HG02798 (cell line): ENCODE results near the gene IGSF22.
"Not testable (repeated sequence)": the region's sequence is repeated elsewhere in the genome, so short reads cannot be mapped to it uniquely, and the experiment has no call there.

ENCODE experiments used
- ATAC-seq: cut with Tn5 transposase; IDR thresholded peaks from one replicate; pipeline ENCODE4 v1.9.1; 2021; ENCODE audit warnings: mild to moderate bottlenecking; ENCODE audit not compliant: unreplicated experiment, poor library complexity

The IGSF22 gene

GRCh38 chr11:18696638-18697225, 29.3 kb downstream of the IGSF22 start:
- no peak for ATAC-seq

DNA sequence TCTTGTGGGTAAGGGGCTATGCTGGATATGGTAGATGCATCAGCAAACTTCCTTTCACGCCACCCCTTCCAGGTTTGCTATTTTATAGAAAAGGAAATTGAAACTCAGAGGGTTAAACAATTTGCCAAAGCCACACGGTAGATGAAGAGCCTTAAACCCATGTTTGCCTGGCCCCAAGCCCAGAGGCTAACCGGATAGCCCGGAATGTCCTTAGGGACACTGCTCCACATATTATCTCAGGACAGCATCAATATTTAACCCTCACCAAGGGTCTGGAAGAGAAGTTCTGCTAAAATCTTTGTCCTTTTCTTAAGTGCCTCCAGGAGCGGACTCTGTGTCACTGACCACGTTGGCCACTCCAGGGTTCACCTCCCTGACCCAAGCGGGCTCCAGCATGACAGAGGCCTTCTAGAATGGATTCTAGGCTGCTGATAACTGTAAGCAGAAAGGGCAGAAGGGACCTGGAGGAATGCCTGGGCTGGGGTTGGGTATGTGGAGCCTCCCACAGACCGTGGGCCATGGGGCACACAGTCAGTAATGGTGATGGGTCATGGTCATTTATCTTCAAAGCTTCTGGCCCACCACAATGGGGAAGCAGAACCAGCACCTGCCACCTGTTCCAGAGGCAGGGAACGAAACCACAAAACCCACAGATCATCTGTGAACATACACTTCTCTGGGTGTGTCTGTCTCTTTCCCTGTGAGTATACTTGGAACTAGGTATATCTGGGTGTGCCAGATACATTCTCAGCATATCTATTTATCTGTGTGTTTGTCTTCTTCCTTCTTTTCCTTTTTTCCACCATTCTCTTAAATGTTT, 32.8 kb downstream of the IGSF22 start:
- no peak for ATAC-seq

DNA sequence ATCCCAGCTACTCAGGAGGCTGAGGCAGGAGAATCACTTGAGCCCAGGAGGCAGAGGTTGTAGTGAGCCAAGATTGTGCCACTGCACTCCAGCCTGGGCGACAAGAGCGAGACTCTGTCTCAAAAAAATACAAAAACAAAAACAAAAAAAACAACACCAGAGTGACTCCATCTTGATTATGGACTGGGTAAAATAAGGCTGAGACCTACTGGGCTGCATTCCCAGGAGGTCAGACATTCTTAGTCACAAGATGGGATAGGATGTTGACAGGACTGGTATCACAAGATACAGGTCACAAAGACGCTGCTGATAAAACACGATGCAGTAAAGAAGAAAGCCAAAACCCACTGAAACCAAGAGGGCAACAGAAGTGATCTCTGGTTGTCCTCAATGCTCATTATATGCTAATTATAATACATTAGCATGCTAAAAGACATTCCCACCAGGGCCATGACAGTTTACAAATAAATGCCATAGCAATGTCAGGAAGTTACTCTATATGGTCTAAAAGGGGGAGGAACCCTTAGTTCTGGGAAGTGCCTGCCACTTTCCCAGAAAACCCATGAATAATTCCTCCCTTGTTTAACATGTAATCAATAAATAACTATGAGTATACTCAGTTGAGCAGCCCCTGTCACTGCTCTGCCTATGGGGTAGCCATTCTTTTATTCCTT, 34.4 kb downstream of the IGSF22 start:
- ATAC-seq = not testable (repeated sequence)

DNA sequence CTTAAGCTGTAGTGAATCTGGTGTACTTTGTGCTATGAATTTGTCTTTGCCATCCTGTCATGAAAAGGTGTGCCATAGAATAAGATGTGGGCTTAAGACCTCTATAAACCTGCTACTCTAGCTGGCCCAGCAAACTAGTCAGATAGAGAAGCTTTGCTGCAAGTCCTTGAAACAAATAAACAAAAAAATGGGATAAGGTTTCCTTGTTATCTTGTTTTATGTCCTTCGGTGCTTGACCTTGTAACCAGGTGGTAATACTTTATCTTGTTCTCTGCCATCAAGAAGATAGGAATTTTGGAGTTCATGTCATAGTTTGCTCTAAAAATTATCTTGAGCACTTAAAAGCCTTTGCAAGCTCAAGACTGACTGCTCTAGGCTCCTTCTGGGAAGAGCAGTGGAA, 41.7 kb downstream of the IGSF22 start:
- no peak for ATAC-seq

DNA sequence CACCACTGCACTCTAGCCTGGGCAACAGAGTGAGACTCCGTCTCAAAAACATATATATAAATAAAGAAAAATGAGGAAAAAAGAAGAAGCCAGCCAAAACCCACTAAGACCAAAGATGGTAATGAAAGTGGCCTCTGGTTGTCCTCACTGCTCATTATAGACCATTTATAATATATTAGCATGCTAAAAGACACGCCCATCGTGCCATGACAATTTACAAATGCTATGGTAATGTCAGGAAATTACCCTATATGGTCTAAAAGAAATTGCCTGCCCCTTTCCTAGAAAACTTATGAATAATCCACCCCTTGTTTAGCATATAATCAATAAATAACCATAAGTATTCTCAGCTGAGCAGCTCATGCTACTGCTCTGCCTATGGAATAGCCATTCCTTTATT, 43.5 kb downstream of the IGSF22 start:
- ATAC-seq = no peak

DNA sequence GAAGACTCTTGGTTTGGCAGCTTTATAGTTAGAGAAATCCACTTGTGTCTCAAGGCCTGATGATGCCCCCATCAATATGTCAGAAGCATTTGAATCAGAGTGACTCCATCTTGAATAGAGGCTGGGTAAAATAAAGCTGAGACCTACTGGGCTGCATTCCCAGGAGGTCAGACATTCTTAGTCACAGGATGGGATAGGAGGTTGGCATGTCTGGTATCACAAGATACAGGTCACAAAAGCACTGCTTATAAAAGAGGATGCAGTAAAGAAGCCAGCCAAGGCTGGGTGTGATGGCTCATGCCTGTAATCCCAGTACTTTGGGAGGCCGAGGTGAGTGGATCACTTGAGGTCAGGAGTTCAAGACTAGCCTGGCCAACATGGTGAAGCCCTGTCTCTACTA, 44.0 kb downstream of the IGSF22 start:
- ATAC-seq = not testable (repeated sequence)

DNA sequence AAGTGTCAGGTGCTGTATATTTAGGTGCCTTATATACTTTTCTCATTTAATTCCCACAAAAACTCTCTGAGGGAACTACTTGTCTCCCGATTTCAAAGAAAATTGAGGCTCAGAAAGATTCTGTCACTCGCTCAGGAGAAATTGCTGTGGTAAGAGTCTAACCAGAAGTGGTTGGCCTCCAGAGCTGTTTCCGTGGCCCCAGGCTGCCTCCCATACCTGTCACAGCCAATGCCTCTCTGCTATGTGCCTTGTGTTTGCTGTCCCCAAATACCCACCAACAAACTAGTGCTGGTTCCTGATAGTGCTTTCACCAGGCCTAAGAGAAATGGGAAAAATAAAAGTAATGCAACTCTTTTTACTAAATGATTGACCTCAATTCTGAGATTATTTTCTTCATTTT, 48.4 kb downstream of the IGSF22 start:
- ATAC-seq = no peak

- ATAC-seq = no peak
These were observed 49.2 kb downstream of the IGSF22 start for GRCh38 chr11:18676803-18677202.

- ATAC-seq = not testable (repeated sequence)
These were observed 53.8 kb downstream of the IGSF22 start for GRCh38 chr11:18672209-18672608.

DNA sequence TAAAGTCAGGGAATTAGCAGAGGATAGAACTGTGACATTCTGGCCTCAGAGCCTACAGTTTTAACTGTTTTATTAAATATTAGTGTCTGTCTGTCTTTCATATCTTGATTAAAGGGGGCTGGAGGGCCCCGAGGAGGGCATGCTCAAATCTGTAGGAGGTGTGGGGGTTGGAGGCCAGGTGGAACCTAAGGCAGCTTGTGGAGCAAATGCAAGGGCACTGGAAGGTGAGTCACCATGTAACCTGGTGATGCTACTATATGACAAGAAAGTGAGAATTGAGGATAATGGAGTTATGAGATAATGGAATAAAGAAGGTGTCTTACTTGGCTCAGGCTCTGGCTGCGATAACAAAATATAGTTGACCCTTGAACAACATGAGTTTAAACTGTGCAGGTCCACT, 54.7 kb downstream of the IGSF22 start:
- ATAC-seq = no peak

DNA sequence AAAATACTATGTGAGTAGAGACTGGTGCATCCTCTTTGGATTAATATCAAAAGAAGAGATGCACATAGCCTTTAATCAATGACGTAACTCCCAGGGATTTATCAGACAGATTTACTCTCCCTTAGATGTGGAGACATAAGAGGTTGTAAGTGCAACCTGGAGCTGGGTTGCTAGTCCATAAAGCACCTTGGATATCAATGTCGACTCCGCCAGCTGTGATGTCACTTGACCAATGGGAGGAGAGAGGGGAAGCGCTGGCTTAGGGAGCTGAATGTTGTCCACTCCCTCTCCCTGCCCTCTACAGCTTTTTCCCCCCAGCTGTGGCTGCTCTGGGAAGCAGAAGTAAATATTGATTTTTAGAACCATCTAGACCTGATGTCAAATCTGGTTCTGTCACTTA, 56.3 kb downstream of the IGSF22 start:
- no peak for ATAC-seq

DNA sequence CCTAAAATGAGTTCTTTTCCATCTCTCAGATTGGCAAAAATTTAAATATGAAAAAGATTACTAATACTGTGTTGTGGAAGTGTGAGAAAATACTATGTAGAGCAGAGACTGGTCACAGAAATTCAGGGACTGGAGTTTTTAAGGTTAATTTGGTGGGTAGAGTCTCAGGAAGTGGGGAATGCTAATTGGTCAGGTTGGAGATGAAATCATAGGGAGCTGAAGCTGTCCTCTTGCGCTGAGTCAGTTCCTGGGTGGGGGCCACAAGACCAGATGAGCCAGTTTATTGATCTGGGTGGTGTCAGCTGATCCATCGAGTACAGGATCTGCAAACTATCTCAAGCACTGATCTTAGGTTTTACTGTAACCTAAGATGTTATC, 56.8 kb downstream of the IGSF22 start:
- no peak for ATAC-seq

GRCh38 chr11:18668131-18668530, 57.9 kb downstream of the IGSF22 start:
- no peak for ATAC-seq

DNA sequence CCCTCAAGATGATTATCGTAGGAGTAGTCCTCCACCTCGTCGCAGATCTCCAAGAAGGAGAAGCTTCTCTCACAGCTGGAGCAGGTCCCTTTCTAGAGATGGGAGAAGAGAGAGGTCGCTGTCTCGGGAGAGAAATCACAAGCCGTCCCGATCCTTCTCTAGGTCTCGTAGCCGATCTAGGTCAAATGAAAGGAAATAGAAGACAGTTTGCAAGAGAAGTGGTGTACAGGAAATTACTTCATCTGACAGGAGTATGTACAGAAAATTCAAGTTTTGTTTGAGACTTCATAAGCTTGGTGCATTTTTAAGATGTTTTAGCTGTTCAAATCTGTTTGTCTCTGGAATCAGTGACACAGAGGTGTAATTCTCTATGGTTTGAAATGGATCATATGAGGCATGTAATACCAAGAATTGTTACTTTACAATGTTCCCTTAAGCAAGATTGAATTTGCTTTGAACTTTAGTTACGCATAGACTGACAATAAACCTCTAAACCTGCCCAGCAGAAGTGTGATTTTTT, 60.6 kb downstream of the IGSF22 start:
- not testable (repeated sequence) for ATAC-seq

DNA sequence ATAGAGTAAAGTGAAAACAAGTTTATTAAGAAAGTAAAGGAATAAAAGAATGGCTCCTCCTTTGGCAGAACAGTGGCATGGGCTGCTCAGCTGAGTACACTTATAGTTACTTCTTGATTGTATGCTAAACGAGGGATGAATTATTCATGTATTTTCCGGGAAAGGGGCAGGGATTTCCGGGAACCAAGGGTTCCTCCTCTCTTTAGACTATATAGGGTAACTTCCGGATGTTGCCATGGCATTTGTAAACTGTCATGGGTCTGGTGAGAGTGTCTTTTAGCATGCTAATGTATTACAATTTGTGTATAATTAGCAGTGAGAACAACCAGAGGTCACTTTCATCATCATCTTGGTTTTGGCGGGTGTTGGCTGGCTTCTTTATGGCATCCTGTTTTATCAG, 68.3 kb downstream of the IGSF22 start:
- no peak for ATAC-seq
